ENCODE results near the gene DCP2.

The DCP2 gene

GRCh38 chr5:113036826-113037225 is 60.2 kb downstream of the DCP2 start:
- DNase-seq (ENCODE audit: low spot score): no peak
- H3K36me3 Mint-ChIP-seq (ENCODE audit: low read depth): no peaks in the 10 kb centered on the region
- H3K4me3 Mint-ChIP-seq: no peak overlapping the region
- H3K27me3 Mint-ChIP-seq (ENCODE audit: low read depth): no peaks in the 10 kb centered on the region
- H3K9me3 Mint-ChIP-seq: no peaks in the 10 kb centered on the region
- H3K4me1 Mint-ChIP-seq (ENCODE audit: low read depth): peaks cover 23% of the 10 kb centered on the region
- no peak overlapping the region for H3K27ac Mint-ChIP-seq

DNA sequence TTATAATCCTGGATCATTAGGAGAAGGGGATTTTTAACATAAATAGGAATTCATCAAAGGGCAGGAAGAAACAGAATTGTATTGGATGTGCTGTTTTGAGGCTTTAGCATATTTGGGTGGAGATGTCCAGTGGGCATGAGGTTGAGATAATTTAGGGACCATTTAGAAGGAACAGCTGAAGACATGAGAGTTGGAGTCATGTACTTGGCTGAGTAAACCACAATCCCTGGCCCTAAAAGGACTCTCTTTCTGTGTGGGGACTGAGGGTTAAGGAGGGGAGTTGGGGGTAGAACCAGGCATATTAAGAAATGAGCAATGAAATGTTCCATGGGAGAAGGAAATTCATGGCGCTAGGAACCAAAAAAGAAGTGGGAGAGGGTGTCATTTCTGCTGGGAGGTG is 61.5 kb downstream of the DCP2 start:
- H3K27me3 Mint-ChIP-seq (ENCODE audit: low read depth): no peaks in the 10 kb centered on the region
- H3K9me3 Mint-ChIP-seq: no peaks in the 10 kb centered on the region
- no peak overlapping the region for H3K4me3 Mint-ChIP-seq
- no peaks in the 10 kb centered on the region for H3K36me3 Mint-ChIP-seq (ENCODE audit: low read depth)
- H3K27ac Mint-ChIP-seq: no peak overlapping the region
- DNase-seq (ENCODE audit: low spot score): no peak
- peaks cover 23% of the 10 kb centered on the region for H3K4me1 Mint-ChIP-seq (ENCODE audit: low read depth)

DNA sequence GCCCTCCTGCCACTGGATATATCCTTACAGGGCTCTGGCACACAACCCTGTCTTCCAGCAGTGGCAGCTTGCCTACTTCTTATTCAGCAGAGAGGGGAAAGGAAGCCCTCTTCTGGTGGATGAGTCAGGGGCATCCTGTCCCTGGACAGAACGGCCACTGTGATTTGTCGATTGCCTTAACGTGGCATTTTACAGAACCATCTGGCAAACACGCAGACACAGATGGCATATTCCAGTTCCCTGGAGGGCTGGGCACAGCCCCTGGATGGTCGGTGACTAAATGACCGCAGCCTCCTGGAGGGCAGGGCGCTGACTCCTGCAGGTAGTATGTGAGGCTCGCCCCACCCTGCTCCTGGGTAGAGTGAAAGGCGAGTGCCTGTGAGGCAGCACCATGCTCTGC is 62.1 kb downstream of the DCP2 start:
- Mint-ChIP-seq H3K36me3 (ENCODE audit: low read depth) (no peaks in the 10 kb centered on the region), H3K4me3 (no peak overlapping the region), H3K4me1 (ENCODE audit: low read depth) (peaks cover 23% of the 10 kb centered on the region), H3K9me3 (no peaks in the 10 kb centered on the region), H3K27me3 (ENCODE audit: low read depth) (no peaks in the 10 kb centered on the region), H3K27ac (no peak overlapping the region)
- DNase-seq (ENCODE audit: low spot score): no peak

DNA sequence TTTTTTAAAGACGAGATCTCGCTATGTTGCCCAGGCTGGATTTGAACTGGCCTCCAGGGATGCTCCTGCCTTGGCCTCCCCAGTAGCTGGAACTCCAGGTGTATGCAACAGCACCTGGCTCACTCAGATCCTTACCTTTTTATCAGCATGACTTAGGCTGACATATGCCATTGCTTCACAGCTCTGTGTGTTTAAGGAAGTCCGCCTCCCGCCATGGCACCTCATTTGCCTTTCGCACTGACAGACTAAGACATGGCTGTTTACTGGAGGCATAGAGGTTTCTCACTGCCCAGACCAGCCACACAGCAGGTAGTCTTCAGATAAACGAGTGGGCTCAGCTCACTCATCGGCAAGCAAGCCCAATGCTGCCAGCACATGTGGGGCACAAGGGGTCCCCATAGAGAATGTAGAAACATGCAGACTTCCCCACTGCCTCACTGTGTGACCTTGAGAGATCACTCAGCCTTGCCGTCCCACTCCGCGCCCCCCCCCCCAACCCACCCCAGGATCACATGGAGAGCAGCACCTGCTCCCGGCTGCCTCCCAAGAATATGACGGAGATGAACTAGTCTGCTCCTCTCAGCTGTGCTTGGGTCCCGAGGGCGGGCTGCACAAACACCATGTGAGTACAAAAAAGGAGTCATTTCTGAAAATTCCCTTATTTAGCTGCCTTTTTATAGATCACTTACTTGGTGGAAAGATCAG is 62.8 kb downstream of the DCP2 start:
- Mint-ChIP-seq H3K4me1 (ENCODE audit: low read depth) (peaks cover 21% of the 10 kb centered on the region), H3K27ac (no peak overlapping the region), H3K9me3 (no peaks in the 10 kb centered on the region), H3K27me3 (ENCODE audit: low read depth) (no peaks in the 10 kb centered on the region), H3K36me3 (ENCODE audit: low read depth) (no peaks in the 10 kb centered on the region), H3K4me3 (no peak overlapping the region)
- no peak for DNase-seq (ENCODE audit: low spot score)

- Mint-ChIP-seq H3K36me3 (ENCODE audit: low read depth) (no peaks in the 10 kb centered on the region), H3K9me3 (no peaks in the 10 kb centered on the region), H3K4me1 (ENCODE audit: low read depth) (peaks cover 19% of the 10 kb centered on the region), H3K4me3 (no peak overlapping the region), H3K27me3 (ENCODE audit: low read depth) (no peaks in the 10 kb centered on the region), H3K27ac (no peak overlapping the region)
- no peak for DNase-seq (ENCODE audit: low spot score)
Measured at GRCh38 chr5:113039934-113040285, 63.3 kb downstream of the DCP2 start.

GRCh38 chr5:113040672-113041260 is 64.2 kb downstream of the DCP2 start:
- Mint-ChIP-seq H3K4me3 (no peak overlapping the region), H3K4me1 (ENCODE audit: low read depth) (peaks cover 12% of the 10 kb centered on the region), H3K36me3 (ENCODE audit: low read depth) (no peaks in the 10 kb centered on the region), H3K27ac (no peak overlapping the region), H3K27me3 (ENCODE audit: low read depth) (no peaks in the 10 kb centered on the region), H3K9me3 (no peaks in the 10 kb centered on the region)
- no peak for DNase-seq (ENCODE audit: low spot score)

GRCh38 chr5:113042491-113043243 is 66.1 kb downstream of the DCP2 start:
- no peak overlapping the region for H3K27ac Mint-ChIP-seq
- H3K36me3 Mint-ChIP-seq (ENCODE audit: low read depth): no peaks in the 10 kb centered on the region
- no peaks in the 10 kb centered on the region for H3K9me3 Mint-ChIP-seq
- H3K4me1 Mint-ChIP-seq (ENCODE audit: low read depth): peaks cover 12% of the 10 kb centered on the region
- no peak overlapping the region for H3K4me3 Mint-ChIP-seq
- H3K27me3 Mint-ChIP-seq (ENCODE audit: low read depth): no peaks in the 10 kb centered on the region
- no peak for DNase-seq (ENCODE audit: low spot score)

DNA sequence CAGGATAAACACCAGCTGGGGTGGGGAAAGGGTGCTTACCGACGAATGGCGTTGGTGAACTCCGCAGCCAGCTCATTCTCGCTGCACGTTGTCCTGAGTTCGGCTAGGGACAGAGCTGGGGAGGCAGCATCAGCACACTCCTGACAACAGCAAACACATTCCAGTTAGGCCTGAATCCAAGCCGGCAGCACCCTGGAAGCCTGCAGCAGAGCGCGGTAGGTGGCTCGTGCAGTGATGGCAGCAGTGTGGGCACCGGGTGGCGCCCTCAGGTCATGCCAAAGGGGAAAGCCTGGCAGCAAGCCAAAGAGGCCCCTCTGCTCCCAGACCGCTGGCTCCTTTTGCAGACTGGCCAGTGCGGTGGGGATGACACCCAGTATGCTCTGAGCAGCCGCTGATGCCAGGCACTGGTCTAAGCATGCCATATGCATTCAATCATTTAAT is 66.9 kb downstream of the DCP2 start:
- no peak overlapping the region for H3K4me3 Mint-ChIP-seq
- H3K27ac Mint-ChIP-seq: no peak overlapping the region
- no peaks in the 10 kb centered on the region for H3K36me3 Mint-ChIP-seq (ENCODE audit: low read depth)
- no peaks in the 10 kb centered on the region for H3K27me3 Mint-ChIP-seq (ENCODE audit: low read depth)
- peaks cover 9% of the 10 kb centered on the region for H3K4me1 Mint-ChIP-seq (ENCODE audit: low read depth)
- DNase-seq (ENCODE audit: low spot score): no peak
- no peaks in the 10 kb centered on the region for H3K9me3 Mint-ChIP-seq

DNA sequence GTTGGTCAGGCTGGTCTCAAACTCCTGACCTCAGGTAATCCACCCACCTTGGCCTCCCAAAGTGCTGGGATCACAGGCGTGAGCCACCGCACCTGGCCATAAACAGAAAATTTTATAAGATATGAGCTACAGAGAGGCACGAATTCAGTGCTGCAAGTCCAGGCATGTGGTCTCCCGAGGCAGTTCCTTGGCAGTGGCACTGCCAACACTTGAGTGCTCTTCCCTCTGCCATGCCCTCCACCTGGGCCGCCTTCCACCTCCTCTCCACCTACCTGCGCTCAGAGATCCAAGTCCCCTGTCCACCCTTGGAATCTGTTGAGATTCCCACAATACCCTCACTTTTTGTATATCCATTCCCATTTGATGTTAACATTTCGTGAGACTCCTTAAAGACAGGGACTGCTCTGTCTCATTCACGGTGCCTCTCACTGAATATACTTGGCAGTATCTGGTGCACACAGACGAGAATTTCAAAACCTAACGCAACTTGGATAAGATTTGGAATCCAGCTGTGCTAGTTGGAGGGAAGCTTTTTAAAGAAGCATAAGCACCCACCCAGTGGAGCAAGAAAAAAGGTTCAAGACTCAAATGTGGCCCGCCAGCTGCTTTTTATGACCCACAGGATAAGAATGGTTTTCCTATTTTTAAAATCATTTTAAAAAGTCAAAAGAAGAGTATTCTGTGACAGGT is 68.3 kb downstream of the DCP2 start:
- Mint-ChIP-seq H3K4me3 (no peak overlapping the region), H3K36me3 (ENCODE audit: low read depth) (no peaks in the 10 kb centered on the region), H3K27ac (no peak overlapping the region), H3K9me3 (no peaks in the 10 kb centered on the region), H3K4me1 (ENCODE audit: low read depth) (peaks cover 9% of the 10 kb centered on the region), H3K27me3 (ENCODE audit: low read depth) (no peaks in the 10 kb centered on the region)
- no peak for DNase-seq (ENCODE audit: low spot score)

DNA sequence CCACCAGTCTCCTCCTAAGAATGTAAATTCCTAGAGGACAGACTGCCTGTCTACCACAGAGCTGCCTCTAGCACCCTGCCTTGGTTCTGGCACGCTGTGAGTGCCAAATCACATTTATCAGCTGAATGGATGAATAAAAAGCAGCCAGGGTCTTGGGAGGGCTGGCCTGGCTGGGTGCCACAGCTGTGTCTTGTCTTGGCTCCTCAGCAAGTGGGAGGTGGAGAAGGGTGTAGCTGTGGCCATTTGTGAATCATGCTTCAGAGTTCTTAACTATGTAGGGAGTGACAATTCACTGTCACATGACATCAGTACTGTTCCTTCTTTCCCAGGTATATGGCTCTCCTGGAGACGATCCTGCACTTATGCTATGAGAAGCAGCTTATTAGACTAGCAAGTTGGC is 70.6 kb downstream of the DCP2 start:
- no peaks in the 10 kb centered on the region for H3K27me3 Mint-ChIP-seq (ENCODE audit: low read depth)
- DNase-seq (ENCODE audit: low spot score): no peak
- peaks cover 15% of the 10 kb centered on the region for H3K4me1 Mint-ChIP-seq (ENCODE audit: low read depth)
- no peak overlapping the region for H3K27ac Mint-ChIP-seq
- H3K36me3 Mint-ChIP-seq (ENCODE audit: low read depth): no peaks in the 10 kb centered on the region
- H3K4me3 Mint-ChIP-seq: no peak overlapping the region
- H3K9me3 Mint-ChIP-seq: no peaks in the 10 kb centered on the region

GRCh38 chr5:113047733-113048652 is 71.4 kb downstream of the DCP2 start:
- Mint-ChIP-seq H3K27me3 (ENCODE audit: low read depth) (no peaks in the 10 kb centered on the region), H3K36me3 (ENCODE audit: low read depth) (no peaks in the 10 kb centered on the region), H3K27ac (no peak overlapping the region), H3K9me3 (no peaks in the 10 kb centered on the region), H3K4me3 (no peak overlapping the region), H3K4me1 (ENCODE audit: low read depth) (peaks cover 15% of the 10 kb centered on the region)
- no peak for DNase-seq (ENCODE audit: low spot score)

- Mint-ChIP-seq H3K27ac (no peak overlapping the region), H3K27me3 (ENCODE audit: low read depth) (no peaks in the 10 kb centered on the region), H3K4me3 (no peak overlapping the region), H3K4me1 (ENCODE audit: low read depth) (peaks cover 13% of the 10 kb centered on the region), H3K36me3 (ENCODE audit: low read depth) (no peaks in the 10 kb centered on the region), H3K9me3 (no peaks in the 10 kb centered on the region)
- no peak for DNase-seq (ENCODE audit: low spot score)
Measured at GRCh38 chr5:113048931-113049330, 72.3 kb downstream of the DCP2 start.

- peak overlapping the region; percentile 80 for H3K27ac Mint-ChIP-seq
- H3K4me1 Mint-ChIP-seq (ENCODE audit: low read depth): peaks cover 13% of the 10 kb centered on the region
- no peaks in the 10 kb centered on the region for H3K36me3 Mint-ChIP-seq (ENCODE audit: low read depth)
- no peaks in the 10 kb centered on the region for H3K27me3 Mint-ChIP-seq (ENCODE audit: low read depth)
- peak overlapping the region; percentile 25 for H3K4me3 Mint-ChIP-seq
- peak; percentile 32 for DNase-seq (ENCODE audit: low spot score)
- no peaks in the 10 kb centered on the region for H3K9me3 Mint-ChIP-seq
Measured at GRCh38 chr5:113050721-113051382, 74.3 kb downstream of the DCP2 start.

All from T-helper 2 cell treated with Interferon-gamma antibody and Interleukin-4, amounts not matched to agents 5 μg/mL and 100 μg/mL, for 36 hours (primary cell).